ENCODE measurements around the gene ABCC4.

- peak; percentile 96 for TF ChIP-seq CTCF (conservative IDR thresholded peaks at IDR 0.05; ENCODE audit: low read depth, low read length)
- TF ChIP-seq EZH2 (IDR thresholded peaks at IDR 0.05; ENCODE audit: borderline replicate concordance, low read depth, low read length, poor library complexity, severe bottlenecking), result no peak
Measured at GRCh38 chr13:95191821-95192563, 109.3 kb downstream of the ABCC4 start.

Data from A673 (cell line).